GM23338 (cell line): Measurements from ENCODE around the gene NEXMIF. TPM values are rescaled to one million over a fixed set of nuclear protein-coding genes. Genes with fewer than 3 reads are reported as not detected.

ENCODE experiments used
- ATAC-seq: fragments of 200-7000 bp; cut with Tn5 transposase; 3 replicates; pipeline ENCODE4 v1.9.1; 2020
- DNase-seq: peaks from one replicate; pipeline ENCODE4 v3.0.0-alpha.2; 2015; ENCODE audit warnings: low spot score
- H2AFZ ChIP-seq: fragments of 200-600 bp; sonication (generic); 2 replicates; pipeline ENCODE4 v1.8.0; 2016; ENCODE audit warnings: antibody characterized with exemption, mild to moderate bottlenecking, moderate library complexity
- H3F3A ChIP-seq: fragments of 200-600 bp; sonication (generic); replicated peaks from 2 replicates; pipeline ENCODE4 v1.8.0; 2017; ENCODE audit warnings: antibody characterized with exemption, mixed run types, low read depth
- H3K27ac ChIP-seq: fragments of 200-600 bp; sonication (generic); 2 replicates; pipeline ENCODE4 v1.6.1; 2016; ENCODE audit warnings: low read depth
- H3K27me3 ChIP-seq: fragments of 200-600 bp; sonication (generic); 2 replicates; pipeline ENCODE4 v1.8.0; 2016; ENCODE audit warnings: mild to moderate bottlenecking, mixed run types, moderate library complexity; ENCODE audit not compliant: insufficient read depth
- H3K36me3 ChIP-seq: fragments of 200-600 bp; sonication (generic); 2 replicates; pipeline ENCODE4 v1.8.0; 2016; ENCODE audit warnings: mild to moderate bottlenecking; ENCODE audit not compliant: insufficient read depth
- H3K4me1 ChIP-seq: fragments of 200-600 bp; sonication (generic); 2 replicates; pipeline ENCODE4 v1.8.0; 2016; ENCODE audit warnings: mild to moderate bottlenecking, moderate library complexity; ENCODE audit not compliant: insufficient read depth
- H3K4me2 ChIP-seq: fragments of 200-600 bp; sonication (generic); 2 replicates; pipeline ENCODE4 v1.7.1; 2017; ENCODE audit warnings: mixed run types
- H3K4me3 ChIP-seq: fragments of 200-600 bp; sonication (generic); 2 replicates; pipeline ENCODE4 v1.6.1; 2016; ENCODE audit warnings: mixed run types
- H3K79me2 ChIP-seq: fragments of 200-600 bp; sonication (generic); replicated peaks from 2 replicates; pipeline ENCODE4 v1.8.0; 2017; ENCODE audit warnings: mild to moderate bottlenecking; ENCODE audit not compliant: insufficient read depth
- H3K9me2 ChIP-seq: fragments of 200-600 bp; sonication (generic); 2 replicates; pipeline ENCODE4 v1.8.0; 2017; ENCODE audit not compliant: insufficient read depth
- H4K20me1 ChIP-seq: fragments of 200-600 bp; sonication (generic); replicated peaks from 2 replicates; pipeline ENCODE4 v1.8.0; 2017; ENCODE audit warnings: mild to moderate bottlenecking; ENCODE audit not compliant: insufficient read depth
- H3K27ac Mint-ChIP-seq: 2 replicates; pipeline ENCODE4 v1.8.0; 2020; ENCODE audit warnings: inconsistent platforms, mild to moderate bottlenecking, moderate library complexity, mixed read lengths
- H3K27me3 Mint-ChIP-seq: 3 replicates; pipeline ENCODE4 v1.8.0; 2022; ENCODE audit warnings: low read depth, mild to moderate bottlenecking, moderate library complexity, mixed read lengths, inconsistent platforms; ENCODE audit not compliant: insufficient read depth, poor library complexity
- H3K36me3 Mint-ChIP-seq: 3 replicates; pipeline ENCODE4 v1.8.0; 2021; ENCODE audit warnings: low read depth, mild to moderate bottlenecking, inconsistent platforms, moderate library complexity, mixed read lengths
- H3K4me1 Mint-ChIP-seq: 3 replicates; pipeline ENCODE4 v1.8.0; 2020; ENCODE audit warnings: mild to moderate bottlenecking, inconsistent platforms, mixed read lengths
- H3K4me3 Mint-ChIP-seq: 3 replicates; pipeline ENCODE4 v1.8.0; 2021; ENCODE audit warnings: moderate library complexity, mild to moderate bottlenecking, inconsistent platforms, mixed read lengths
- H3K9me3 Mint-ChIP-seq: 3 replicates; pipeline ENCODE4 v1.8.0; 2020; ENCODE audit warnings: moderate library complexity, mild to moderate bottlenecking, inconsistent platforms, mixed read lengths
- JUNB ChIP-seq: IDR thresholded peaks from one replicate; pipeline ENCODE4 v1.6.1; 2016; ENCODE audit warnings: antibody characterized with exemption; ENCODE audit not compliant: unreplicated experiment
- POLR2AphosphoS5 ChIP-seq: IDR thresholded peaks from 2 replicates; pipeline ENCODE4 v1.6.1; 2016; ENCODE audit warnings: antibody characterized with exemption, low read depth
- STAT1 ChIP-seq: IDR thresholded peaks from one replicate; pipeline ENCODE4 v1.6.1; 2016; ENCODE audit warnings: antibody characterized with exemption; ENCODE audit not compliant: unreplicated experiment
- ZNF114 ChIP-seq: fragments of 250-450 bp; sonication (Bioruptor Pico); IDR thresholded peaks from 2 replicates; pipeline ENCODE4 v1.5.0; 2020; ENCODE audit warnings: mild to moderate bottlenecking, moderate library complexity
- polyA plus RNA-seq: library from polyadenylated mRNA; unstranded; fragments of >200 nt; fragmentation: Nextera tagmentation; extraction: Ambion mirVana; gene quantifications from 2 replicates; pipeline ENCODE4 v1.2.1, GENCODE V29; 2016
- total RNA-seq: library from RNA; depleted of rRNA; stranded (reverse); fragments of >200 nt; shearing (Covaris generic); gene quantifications from 2 replicates; pipeline ENCODE4 v1.2.3, GENCODE V29; 2014
- TF ChIP-seq, protein P1 (sequence below): fragments of 250-450 bp; sonication (Bioruptor Pico); IDR thresholded peaks from 2 replicates; pipeline ENCODE4 v1.5.0; 2020; ENCODE audit warnings: mild to moderate bottlenecking, moderate library complexity
- TF ChIP-seq, protein P2 (sequence below): IDR thresholded peaks from 2 replicates; pipeline ENCODE4 v1.6.1; 2016; ENCODE audit warnings: antibody characterized with exemption

Gene NEXMIF
- total and polyA plus RNA-seq, 2 experiments from 2014 or later, result 0.16 to 0.76 TPM

DNA sequence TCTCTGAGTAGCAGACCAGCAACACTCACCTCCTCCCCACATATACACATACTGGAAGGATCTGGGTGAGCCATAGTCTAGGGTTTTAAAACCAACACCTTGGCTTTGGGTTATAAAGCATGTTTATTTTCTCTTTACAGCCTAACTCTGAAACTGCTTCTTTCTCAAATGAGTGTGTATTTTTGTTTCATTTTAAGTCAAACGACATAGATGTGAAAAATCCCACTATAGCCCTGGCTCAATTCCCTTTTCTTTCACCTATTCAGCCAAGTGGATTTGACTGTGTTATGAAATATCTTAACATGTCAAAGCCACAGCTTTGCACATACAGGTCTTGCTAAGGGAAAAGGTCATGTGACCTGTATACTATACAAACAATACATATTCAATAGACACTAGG lies 13.8 kb downstream of the NEXMIF start:
- DNase-seq (no peak), ATAC-seq (no peak)
- Histone ChIP-seq H3K79me2 (no peaks in the 10 kb centered on the region), H3K36me3 (no peaks in the 10 kb centered on the region), H3K4me3 (no peak overlapping the region), H3K27ac (no peak overlapping the region), H3K9me2 (no peaks in the 10 kb centered on the region), H3K4me2 (no peak overlapping the region), H2AFZ (no peak overlapping the region), H3F3A (no peaks in the 10 kb centered on the region), H3K27me3 (no peaks in the 10 kb centered on the region), H3K4me1 (no peaks in the 10 kb centered on the region), H4K20me1 (no peaks in the 10 kb centered on the region)
- Mint-ChIP-seq H3K27me3 (no peaks in the 10 kb centered on the region), H3K4me3 (no peak overlapping the region), H3K36me3 (peaks cover 2% of the 10 kb centered on the region; the same call in 1 of the 3 replicates), H3K9me3 (peaks cover 7% of the 10 kb centered on the region; the same call in 2 of the 3 replicates), H3K27ac (no peak overlapping the region), H3K4me1 (no peaks in the 10 kb centered on the region)
- no peak for TF ChIP-seq STAT1
- no peak for TF ChIP-seq JUNB
- TF ChIP-seq, protein P1, sequence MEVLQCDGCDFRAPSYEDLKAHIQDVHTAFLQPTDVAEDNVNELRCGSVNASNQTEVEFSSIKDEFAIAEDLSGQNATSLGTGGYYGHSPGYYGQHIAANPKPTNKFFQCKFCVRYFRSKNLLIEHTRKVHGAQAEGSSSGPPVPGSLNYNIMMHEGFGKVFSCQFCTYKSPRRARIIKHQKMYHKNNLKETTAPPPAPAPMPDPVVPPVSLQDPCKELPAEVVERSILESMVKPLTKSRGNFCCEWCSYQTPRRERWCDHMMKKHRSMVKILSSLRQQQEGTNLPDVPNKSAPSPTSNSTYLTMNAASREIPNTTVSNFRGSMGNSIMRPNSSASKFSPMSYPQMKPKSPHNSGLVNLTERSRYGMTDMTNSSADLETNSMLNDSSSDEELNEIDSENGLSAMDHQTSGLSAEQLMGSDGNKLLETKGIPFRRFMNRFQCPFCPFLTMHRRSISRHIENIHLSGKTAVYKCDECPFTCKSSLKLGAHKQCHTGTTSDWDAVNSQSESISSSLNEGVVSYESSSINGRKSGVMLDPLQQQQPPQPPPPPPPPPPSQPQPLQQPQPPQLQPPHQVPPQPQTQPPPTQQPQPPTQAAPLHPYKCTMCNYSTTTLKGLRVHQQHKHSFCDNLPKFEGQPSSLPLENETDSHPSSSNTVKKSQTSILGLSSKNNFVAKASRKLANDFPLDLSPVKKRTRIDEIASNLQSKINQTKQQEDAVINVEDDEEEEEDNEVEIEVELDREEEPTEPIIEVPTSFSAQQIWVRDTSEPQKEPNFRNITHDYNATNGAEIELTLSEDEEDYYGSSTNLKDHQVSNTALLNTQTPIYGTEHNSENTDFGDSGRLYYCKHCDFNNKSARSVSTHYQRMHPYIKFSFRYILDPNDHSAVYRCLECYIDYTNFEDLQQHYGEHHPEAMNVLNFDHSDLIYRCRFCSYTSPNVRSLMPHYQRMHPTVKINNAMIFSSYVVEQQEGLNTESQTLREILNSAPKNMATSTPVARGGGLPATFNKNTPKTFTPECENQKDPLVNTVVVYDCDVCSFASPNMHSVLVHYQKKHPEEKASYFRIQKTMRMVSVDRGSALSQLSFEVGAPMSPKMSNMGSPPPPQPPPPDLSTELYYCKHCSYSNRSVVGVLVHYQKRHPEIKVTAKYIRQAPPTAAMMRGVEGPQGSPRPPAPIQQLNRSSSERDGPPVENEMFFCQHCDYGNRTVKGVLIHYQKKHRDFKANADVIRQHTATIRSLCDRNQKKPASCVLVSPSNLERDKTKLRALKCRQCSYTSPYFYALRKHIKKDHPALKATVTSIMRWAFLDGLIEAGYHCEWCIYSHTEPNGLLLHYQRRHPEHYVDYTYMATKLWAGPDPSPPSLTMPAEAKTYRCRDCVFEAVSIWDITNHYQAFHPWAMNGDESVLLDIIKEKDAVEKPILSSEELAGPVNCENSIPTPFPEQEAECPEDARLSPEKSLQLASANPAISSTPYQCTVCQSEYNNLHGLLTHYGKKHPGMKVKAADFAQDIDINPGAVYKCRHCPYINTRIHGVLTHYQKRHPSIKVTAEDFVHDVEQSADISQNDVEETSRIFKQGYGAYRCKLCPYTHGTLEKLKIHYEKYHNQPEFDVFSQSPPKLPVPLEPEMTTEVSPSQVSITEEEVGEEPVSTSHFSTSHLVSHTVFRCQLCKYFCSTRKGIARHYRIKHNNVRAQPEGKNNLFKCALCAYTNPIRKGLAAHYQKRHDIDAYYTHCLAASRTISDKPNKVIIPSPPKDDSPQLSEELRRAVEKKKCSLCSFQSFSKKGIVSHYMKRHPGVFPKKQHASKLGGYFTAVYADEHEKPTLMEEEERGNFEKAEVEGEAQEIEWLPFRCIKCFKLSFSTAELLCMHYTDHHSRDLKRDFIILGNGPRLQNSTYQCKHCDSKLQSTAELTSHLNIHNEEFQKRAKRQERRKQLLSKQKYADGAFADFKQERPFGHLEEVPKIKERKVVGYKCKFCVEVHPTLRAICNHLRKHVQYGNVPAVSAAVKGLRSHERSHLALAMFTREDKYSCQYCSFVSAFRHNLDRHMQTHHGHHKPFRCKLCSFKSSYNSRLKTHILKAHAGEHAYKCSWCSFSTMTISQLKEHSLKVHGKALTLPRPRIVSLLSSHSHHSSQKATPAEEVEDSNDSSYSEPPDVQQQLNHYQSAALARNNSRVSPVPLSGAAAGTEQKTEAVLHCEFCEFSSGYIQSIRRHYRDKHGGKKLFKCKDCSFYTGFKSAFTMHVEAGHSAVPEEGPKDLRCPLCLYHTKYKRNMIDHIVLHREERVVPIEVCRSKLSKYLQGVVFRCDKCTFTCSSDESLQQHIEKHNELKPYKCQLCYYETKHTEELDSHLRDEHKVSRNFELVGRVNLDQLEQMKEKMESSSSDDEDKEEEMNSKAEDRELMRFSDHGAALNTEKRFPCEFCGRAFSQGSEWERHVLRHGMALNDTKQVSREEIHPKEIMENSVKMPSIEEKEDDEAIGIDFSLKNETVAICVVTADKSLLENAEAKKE (CRISPR knock-in tag), result no peak
- TF ChIP-seq, protein P2, sequence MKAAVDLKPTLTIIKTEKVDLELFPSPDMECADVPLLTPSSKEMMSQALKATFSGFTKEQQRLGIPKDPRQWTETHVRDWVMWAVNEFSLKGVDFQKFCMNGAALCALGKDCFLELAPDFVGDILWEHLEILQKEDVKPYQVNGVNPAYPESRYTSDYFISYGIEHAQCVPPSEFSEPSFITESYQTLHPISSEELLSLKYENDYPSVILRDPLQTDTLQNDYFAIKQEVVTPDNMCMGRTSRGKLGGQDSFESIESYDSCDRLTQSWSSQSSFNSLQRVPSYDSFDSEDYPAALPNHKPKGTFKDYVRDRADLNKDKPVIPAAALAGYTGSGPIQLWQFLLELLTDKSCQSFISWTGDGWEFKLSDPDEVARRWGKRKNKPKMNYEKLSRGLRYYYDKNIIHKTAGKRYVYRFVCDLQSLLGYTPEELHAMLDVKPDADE, result no peak
- no peak for TF ChIP-seq POLR2AphosphoS5
- TF ChIP-seq ZNF114 (CRISPR knock-in tag), result no peak
